OCI-LY1 (cell line): Measurements from ENCODE around the gene MAPT.

Experiments used
- H2AFZ ChIP-seq: fragments of 200-600 bp; sonication (generic), shearing (Covaris generic); 2 replicates; pipeline ENCODE4 v1.6.0; 2014; ENCODE audit warnings: antibody characterized with exemption, mild to moderate bottlenecking, low read length
- H3F3A ChIP-seq: fragments of 200-600 bp; sonication (generic), shearing (Covaris generic); 2 replicates; pipeline ENCODE4 v1.6.0; 2014; ENCODE audit warnings: mild to moderate bottlenecking, antibody characterized with exemption, low read length, moderate library complexity; ENCODE audit not compliant: insufficient read depth
- H3K27ac ChIP-seq: fragments of 200-600 bp; sonication (generic); 2 replicates; pipeline ENCODE4 v1.5.1; 2014; ENCODE audit warnings: low read length, mixed run types, mild to moderate bottlenecking, low read depth; ENCODE audit not compliant: poor library complexity, severe bottlenecking
- H3K27me3 ChIP-seq: fragments of 200-600 bp; sonication (generic); 2 replicates; pipeline ENCODE4 v1.6.0; 2014; ENCODE audit warnings: antibody characterized with exemption, mild to moderate bottlenecking, low read length, moderate library complexity; ENCODE audit not compliant: insufficient read depth
- H3K36me3 ChIP-seq: fragments of 200-600 bp; sonication (generic); 2 replicates; pipeline ENCODE4 v1.6.1; 2014; ENCODE audit warnings: mild to moderate bottlenecking, antibody characterized with exemption, low read length, moderate library complexity, mixed read lengths; ENCODE audit not compliant: insufficient read depth
- H3K4me1 ChIP-seq: fragments of 200-600 bp; sonication (generic); 2 replicates; pipeline ENCODE4 v1.5.1; 2014; ENCODE audit warnings: mild to moderate bottlenecking, low read length, moderate library complexity; ENCODE audit not compliant: insufficient read depth, severe bottlenecking
- H3K4me2 ChIP-seq: fragments of 200-600 bp; sonication (generic), shearing (Covaris generic); 2 replicates; pipeline ENCODE4 v1.6.1; 2014; ENCODE audit warnings: low read length
- H3K4me3 ChIP-seq: fragments of 200-600 bp; sonication (generic); 2 replicates; pipeline ENCODE4 v1.5.1; 2014; ENCODE audit warnings: low read length, low read depth, mild to moderate bottlenecking, mixed read lengths; ENCODE audit not compliant: poor library complexity, severe bottlenecking
- H3K79me2 ChIP-seq: fragments of 200-600 bp; shearing (Covaris generic); 2 replicates; pipeline ENCODE4 v1.6.1; 2016; ENCODE audit warnings: mixed run types, low read length, mixed read lengths; ENCODE audit not compliant: insufficient read depth
- H3K9ac ChIP-seq: fragments of 200-600 bp; sonication (generic), shearing (Covaris generic); 2 replicates; pipeline ENCODE4 v1.6.1; 2014; ENCODE audit warnings: mild to moderate bottlenecking, low read length, mixed read lengths
- H3K9me2 ChIP-seq: fragments of 200-600 bp; sonication (generic), shearing (Covaris generic); 2 replicates; pipeline ENCODE4 v1.6.1; 2014; ENCODE audit warnings: low read depth, mild to moderate bottlenecking, low read length, mixed read lengths
- H3K9me3 ChIP-seq: fragments of 200-600 bp; shearing (Covaris generic); 2 replicates; pipeline ENCODE4 v1.6.1; 2014; ENCODE audit warnings: low read length, mixed read lengths
- H4K20me1 ChIP-seq: fragments of 200-600 bp; sonication (generic), shearing (Covaris generic); 2 replicates; pipeline ENCODE4 v1.6.0; 2016; ENCODE audit warnings: mild to moderate bottlenecking, low read length; ENCODE audit not compliant: insufficient read depth
- CTCF ChIP-seq: fragments of 200-600 bp; sonication (generic), shearing (Covaris generic); IDR thresholded peaks from 2 replicates; pipeline ENCODE4 v1.5.1; 2017; ENCODE audit warnings: mild to moderate bottlenecking, antibody characterized with exemption, low read length, moderate library complexity, mixed read lengths
- EZH2 ChIP-seq: fragments of 200-600 bp; sonication (generic), shearing (Covaris generic); IDR thresholded peaks from 2 replicates; pipeline ENCODE4 v1.8.0; 2017; ENCODE audit warnings: borderline replicate concordance, mixed run types, mild to moderate bottlenecking, antibody characterized with exemption, low read length, moderate library complexity, mixed read lengths

Gene MAPT

DNA sequence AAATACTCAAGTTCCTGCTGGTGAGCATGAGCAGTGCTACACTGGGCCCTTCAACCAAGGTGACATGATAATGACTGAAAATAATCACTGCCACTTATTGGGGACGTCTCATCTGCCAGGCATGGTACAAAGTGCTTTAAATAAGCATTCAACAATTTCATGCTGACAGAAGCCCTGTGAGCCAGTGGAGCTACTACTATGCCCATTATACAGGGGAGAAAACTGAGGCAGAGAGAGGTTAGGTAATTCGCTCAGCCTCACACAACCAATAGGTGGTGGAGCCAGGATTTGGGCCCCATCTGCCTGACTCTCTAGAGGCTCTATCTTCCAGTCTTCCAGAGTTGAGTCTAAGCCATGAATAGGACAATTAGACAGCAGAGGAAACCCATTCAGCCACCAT is 74.4 kb downstream of the MAPT start:
- H3K4me2 ChIP-seq: no peak overlapping the region
- H3K36me3 ChIP-seq: no peaks in the 10 kb centered on the region
- no peak overlapping the region for H3K9ac ChIP-seq
- H3K9me3 ChIP-seq: no peaks in the 10 kb centered on the region
- H3K27ac ChIP-seq: no peak overlapping the region
- TF ChIP-seq EZH2 (no peak), CTCF (no peak)
- no peak overlapping the region for H2AFZ ChIP-seq
- no peak overlapping the region for H3K4me3 ChIP-seq
- no peaks in the 10 kb centered on the region for H3K4me1 ChIP-seq
- H3K79me2 ChIP-seq: no peaks in the 10 kb centered on the region
- no peaks in the 10 kb centered on the region for H3K9me2 ChIP-seq
- no peaks in the 10 kb centered on the region for H3F3A ChIP-seq
- H3K27me3 ChIP-seq: peaks cover 5% of the 10 kb centered on the region; the same call in 1 of the 2 replicates
- H4K20me1 ChIP-seq: no peaks in the 10 kb centered on the region

DNA sequence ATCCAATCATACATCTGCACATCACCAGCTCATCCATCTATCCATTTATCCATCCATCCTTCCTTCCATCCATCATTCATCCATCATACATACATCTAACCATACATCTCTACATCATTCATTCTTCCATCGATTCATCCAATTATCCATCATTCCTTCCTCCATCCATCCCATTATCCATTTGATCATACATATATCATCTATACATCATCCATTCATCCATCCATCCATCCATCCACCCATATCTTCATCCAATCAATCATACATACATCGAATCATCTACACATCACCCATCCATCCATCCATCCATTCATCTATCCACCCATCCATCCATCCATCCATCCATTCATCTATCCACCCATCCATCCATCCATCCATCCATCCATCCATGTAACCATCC is 75.4 kb downstream of the MAPT start:
- no peaks in the 10 kb centered on the region for H3K79me2 ChIP-seq
- H3K9me2 ChIP-seq: no peaks in the 10 kb centered on the region
- no peaks in the 10 kb centered on the region for H3F3A ChIP-seq
- H3K4me1 ChIP-seq: no peaks in the 10 kb centered on the region
- H2AFZ ChIP-seq: no peak overlapping the region
- H3K36me3 ChIP-seq: no peaks in the 10 kb centered on the region
- peaks cover 5% of the 10 kb centered on the region; the same call in 1 of the 2 replicates for H3K27me3 ChIP-seq
- H3K4me2 ChIP-seq: no peak overlapping the region
- TF ChIP-seq EZH2: no peak
- no peak for TF ChIP-seq CTCF
- no peak overlapping the region for H3K9ac ChIP-seq
- H4K20me1 ChIP-seq: no peaks in the 10 kb centered on the region
- no peak overlapping the region for H3K27ac ChIP-seq
- H3K9me3 ChIP-seq: no peaks in the 10 kb centered on the region
- H3K4me3 ChIP-seq: no peak overlapping the region

GRCh38 chr17:45970659-45971058 is 76.3 kb downstream of the MAPT start:
- no peaks in the 10 kb centered on the region for H3F3A ChIP-seq
- no peak overlapping the region for H3K27ac ChIP-seq
- no peaks in the 10 kb centered on the region for H3K36me3 ChIP-seq
- H3K4me2 ChIP-seq: no peak overlapping the region
- no peak overlapping the region for H3K9ac ChIP-seq
- no peaks in the 10 kb centered on the region for H3K4me1 ChIP-seq
- H3K9me3 ChIP-seq: no peaks in the 10 kb centered on the region
- H3K4me3 ChIP-seq: no peak overlapping the region
- no peaks in the 10 kb centered on the region for H3K79me2 ChIP-seq
- H4K20me1 ChIP-seq: no peaks in the 10 kb centered on the region
- no peak overlapping the region for H2AFZ ChIP-seq
- H3K9me2 ChIP-seq: no peaks in the 10 kb centered on the region
- TF ChIP-seq CTCF (no peak), EZH2 (no peak)
- H3K27me3 ChIP-seq: peaks cover 5% of the 10 kb centered on the region; the same call in 1 of the 2 replicates
